Left lung (tissue), 10 donors: Measurements from ENCODE around the gene MAPT. TPM values are rescaled to one million over a fixed set of nuclear protein-coding genes. Genes with fewer than 3 reads are reported as not detected.
A peak's percentile ranks its signal among the peaks of the same experiment; 100 is the strongest.
"Not testable (repeated sequence)": the region's sequence is repeated elsewhere in the genome, so short reads cannot be mapped to it uniquely, and the experiment has no call there.

Source experiments
- ATAC-seq: fragments of 200-7000 bp; cut with Tn5 transposase; one replicate; pipeline ENCODE4 v1.9.1; 2020; ENCODE audit warnings: moderate library complexity
- DNase-seq, 4 donors: peaks; one replicate each; pipeline ENCODE4 v3.0.0-alpha.2; 2013 to 2020
- H3K27ac ChIP-seq, 2 donors: fragments of 200-600 bp; sonication (generic) in 1 of 2; one replicate each; pipeline versions ENCODE4 v1.5.0 to v1.8.0; 2020 to 2021
- H3K27me3 ChIP-seq, 2 donors: fragments of 200-600 bp; sonication (generic) in 1 of 2; one replicate each; pipeline versions ENCODE4 v1.5.0 to v1.8.0; 2020 to 2021
- H3K36me3 ChIP-seq, 2 donors: fragments of 200-600 bp; sonication (generic) in 1 of 2; one replicate each; pipeline versions ENCODE4 v1.5.0 to v1.8.0; 2020 to 2021
- H3K4me1 ChIP-seq, 2 donors: fragments of 200-600 bp; one replicate each; pipeline ENCODE4 v1.8.0; 2021
- H3K4me3 ChIP-seq, 2 donors: fragments of 200-600 bp; sonication (generic) in 1 of 2; one replicate each; pipeline versions ENCODE4 v1.5.0 to v1.8.0; 2020 to 2021; ENCODE audit warnings: mild to moderate bottlenecking in 1 of 2
- H3K9me3 ChIP-seq, 2 donors: fragments of 200-600 bp; sonication (generic) in 1 of 2; one replicate each; pipeline versions ENCODE4 v1.5.0 to v1.8.0; 2020 to 2021
- CTCF ChIP-seq, 2 donors: fragments of 200-600 bp; sonication (generic) in 1 of 2; IDR thresholded peaks; one replicate each; pipeline versions ENCODE4 v1.5.0 to v1.8.0; 2021; ENCODE audit warnings: antibody characterized with exemption in 2 of 2
- intact Hi-C, 2 donors: fragments of 100-400 bp; cut with DNase I; formaldehyde crosslinking; loops; one replicate each; pipeline versions ENCODE4 v1.11.2 to v1.14.2; 2022
- polyA plus RNA-seq, 6 donors: library from polyadenylated mRNA; unstranded; fragments of 120-200 nt; gene quantifications; one replicate each; pipeline ENCODE4 v1.2.1, GENCODE V29; 2013; ENCODE audit not compliant: insufficient read length in 6 of 6
- total RNA-seq, 2 donors: library from RNA; stranded (reverse); fragmentation: NEBNext Ultra II Directional; extraction: Animal tissue kit (Norgen Biotek cat#: 25700); gene quantifications; one replicate each; pipeline ENCODE4 v1.2.1, GENCODE V29; 2021
- donor health status: DM: no; HTN: yes; CAD: no.
- donor health status: DM: no; HTN: no; CAD: no.

The MAPT gene
- total and polyA plus RNA-seq, 8 donors: 0.99 to 7.7 (median 5.5) TPM

- no peaks in the 10 kb centered on the region for H3K4me1 ChIP-seq
- no peak overlapping the region for H3K27ac ChIP-seq
- H3K4me3 ChIP-seq: no peak overlapping the region
- no peak for TF ChIP-seq CTCF (IDR thresholded peaks at IDR 0.05)
- no peaks in the 10 kb centered on the region for H3K36me3 ChIP-seq
- no peaks in the 10 kb centered on the region for H3K9me3 ChIP-seq
- H3K27me3 ChIP-seq: peaks cover 0 to 26% of the 10 kb centered on the region in 2 donors
- intact Hi-C loops: no loop called here
- DNase-seq: no peak
- no peak for ATAC-seq
These were observed 61.0 kb downstream of the MAPT start for GRCh38 chr17:45955326-45955725.

GRCh38 chr17:45956090-45956489 is 61.7 kb downstream of the MAPT start:
- ATAC-seq (no peak), DNase-seq (no peak)
- intact Hi-C loops: no loop called here
- Histone ChIP-seq H3K4me3 (no peak overlapping the region), H3K27ac (no peak overlapping the region), H3K4me1 (no peaks in the 10 kb centered on the region), H3K9me3 (no peaks in the 10 kb centered on the region), H3K27me3 (peaks cover 0 to 18% of the 10 kb centered on the region in 2 donors), H3K36me3 (no peaks in the 10 kb centered on the region)
- TF ChIP-seq CTCF (IDR thresholded peaks at IDR 0.05): no peak

GRCh38 chr17:45956746-45957145 is 62.4 kb downstream of the MAPT start:
- H3K4me1 ChIP-seq, DNase-seq, H3K27ac ChIP-seq, ATAC-seq, intact Hi-C loops, H3K36me3 ChIP-seq, H3K9me3 ChIP-seq, H3K4me3 ChIP-seq: not testable (repeated sequence)
- H3K27me3 ChIP-seq: peaks cover 0 to 12% of the 10 kb centered on the region in 2 donors

- no peaks in the 10 kb centered on the region for H3K36me3 ChIP-seq
- intact Hi-C loops: no loop called here
- no peak for ATAC-seq
- H3K4me3 ChIP-seq: no peak overlapping the region
- peak in 1 of 4 donors; percentile 6 for DNase-seq
- no peak for TF ChIP-seq CTCF (IDR thresholded peaks at IDR 0.05)
- no peaks in the 10 kb centered on the region for H3K27me3 ChIP-seq
- no peaks in the 10 kb centered on the region for H3K9me3 ChIP-seq
- H3K4me1 ChIP-seq: no peaks in the 10 kb centered on the region
- H3K27ac ChIP-seq: no peak overlapping the region
These were observed 64.0 kb downstream of the MAPT start for GRCh38 chr17:45958307-45958706.

- H3K4me1 ChIP-seq: no peaks in the 10 kb centered on the region
- H3K9me3 ChIP-seq: no peaks in the 10 kb centered on the region
- no peak for TF ChIP-seq CTCF (IDR thresholded peaks at IDR 0.05)
- DNase-seq (peak in 1 of 4 donors; percentile 5), ATAC-seq (no peak)
- H3K27me3 ChIP-seq: no peaks in the 10 kb centered on the region
- intact Hi-C loops: no loop called here
- H3K4me3 ChIP-seq: no peak overlapping the region
- no peak overlapping the region for H3K27ac ChIP-seq
- H3K36me3 ChIP-seq: no peaks in the 10 kb centered on the region
These were observed 64.8 kb downstream of the MAPT start for GRCh38 chr17:45958994-45959665.

- intact Hi-C loops: no loop called here
- Histone ChIP-seq H3K9me3 (no peaks in the 10 kb centered on the region), H3K27ac (no peak overlapping the region), H3K4me3 (no peak overlapping the region), H3K27me3 (peaks cover 0 to 6% of the 10 kb centered on the region in 2 donors), H3K4me1 (no peaks in the 10 kb centered on the region), H3K36me3 (no peaks in the 10 kb centered on the region)
- DNase-seq: peak in 1 of 4 donors; percentile 1
- no peak for ATAC-seq
- TF ChIP-seq CTCF (IDR thresholded peaks at IDR 0.05): no peak
These were observed 66.0 kb downstream of the MAPT start for GRCh38 chr17:45960311-45960710.
